Activated CD4-positive, CD25-positive, alpha-beta regulatory T cell treated with anti-CD3 and anti-CD28 coated beads, Interleukin-2, amount 50 U/mL, for 16 hours (primary cell): Measurements from ENCODE around the gene BMP6.

Experiments used
- DNase-seq: peaks from one replicate; pipeline ENCODE4 v3.0.0-alpha.2; 2020; ENCODE audit warnings: low read depth, low spot score

Gene BMP6

DNA sequence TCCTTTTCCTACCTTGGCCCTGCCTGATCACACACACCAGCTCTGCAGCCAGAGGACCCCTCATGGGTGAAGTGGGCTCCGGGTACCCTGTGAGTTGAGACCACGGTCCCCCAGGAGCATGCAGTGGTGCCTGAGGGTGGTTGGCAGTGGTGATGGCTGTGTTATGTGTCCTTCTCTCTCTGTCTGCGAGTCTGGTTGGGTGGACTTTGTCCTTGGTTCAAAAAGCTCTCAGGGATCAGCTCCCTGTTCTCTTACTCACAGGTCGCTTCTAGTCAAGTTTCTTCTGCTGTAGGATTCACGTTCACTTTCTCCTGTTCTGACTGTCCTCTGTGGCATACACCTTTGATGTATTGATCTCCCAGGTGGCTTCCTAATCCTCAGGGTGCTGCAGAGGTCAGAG, 100.1 kb downstream of the BMP6 start:
- no peak for DNase-seq

GRCh38 chr6:7827142-7827541, 101.2 kb downstream of the BMP6 start:
- DNase-seq, result no peak

DNA sequence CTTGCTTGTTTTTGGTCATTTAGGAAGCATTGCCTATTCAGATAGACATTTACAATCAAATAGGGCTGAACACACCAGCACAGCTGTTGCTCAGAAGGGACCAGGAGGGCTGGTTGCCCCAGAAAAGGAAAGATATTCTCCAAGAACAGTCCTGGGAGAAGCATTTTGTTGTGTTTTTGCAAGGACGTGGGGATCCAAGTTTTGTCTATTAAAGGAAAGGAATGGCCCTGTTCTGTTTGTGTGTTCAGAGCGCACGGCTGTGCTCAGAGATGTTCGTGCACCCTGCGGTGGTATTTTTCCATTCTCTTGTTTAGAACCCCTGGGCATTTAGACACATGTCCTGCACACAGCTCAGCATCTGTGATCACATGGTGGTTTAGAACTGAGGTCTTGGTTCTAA, 102.2 kb downstream of the BMP6 start:
- DNase-seq, result no peak

DNA sequence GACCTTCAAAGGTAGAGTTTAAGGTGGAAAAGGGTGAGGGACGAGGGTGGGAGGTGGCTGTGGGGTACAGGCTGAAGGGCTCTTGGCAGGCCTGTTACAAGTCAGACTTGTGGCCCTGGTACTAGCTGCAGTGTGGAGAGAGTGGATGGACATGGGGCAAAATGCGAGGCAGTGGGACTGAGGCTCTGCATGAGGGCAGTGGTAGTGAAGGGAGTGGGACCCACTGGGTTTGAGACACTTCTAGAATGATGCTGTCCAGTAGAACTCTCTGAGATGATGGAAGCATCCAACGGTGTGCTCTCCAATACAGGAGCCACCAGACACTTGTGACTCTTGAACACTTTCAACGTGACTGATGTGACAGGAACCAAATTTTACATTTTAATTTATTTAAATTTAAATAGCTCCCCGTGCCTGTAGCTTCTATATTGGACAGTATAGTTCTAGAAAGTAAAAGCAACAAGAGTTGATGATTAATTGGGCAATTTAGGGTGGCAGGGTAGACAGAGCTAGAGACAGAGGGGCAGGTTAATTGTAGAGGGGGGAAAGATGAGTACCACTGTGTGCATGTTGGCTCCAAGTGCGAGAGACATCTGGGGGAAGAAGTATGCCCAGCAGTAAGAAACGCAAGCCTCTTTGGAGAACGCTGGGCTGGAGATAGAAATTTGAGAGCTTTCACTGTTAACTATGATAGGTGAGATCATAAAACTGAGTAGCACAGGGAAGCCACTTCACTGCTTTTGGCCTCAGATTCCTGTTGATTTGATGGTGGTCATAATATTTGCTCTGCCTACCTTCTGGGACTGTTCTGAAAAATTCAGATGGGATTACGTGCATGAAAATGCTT, 107.2 kb downstream of the BMP6 start:
- DNase-seq, result no peak

GRCh38 chr6:7833751-7834070, 107.8 kb downstream of the BMP6 start:
- no peak for DNase-seq

- DNase-seq, result no peak
Measured at GRCh38 chr6:7836371-7837026, 110.6 kb downstream of the BMP6 start.

DNA sequence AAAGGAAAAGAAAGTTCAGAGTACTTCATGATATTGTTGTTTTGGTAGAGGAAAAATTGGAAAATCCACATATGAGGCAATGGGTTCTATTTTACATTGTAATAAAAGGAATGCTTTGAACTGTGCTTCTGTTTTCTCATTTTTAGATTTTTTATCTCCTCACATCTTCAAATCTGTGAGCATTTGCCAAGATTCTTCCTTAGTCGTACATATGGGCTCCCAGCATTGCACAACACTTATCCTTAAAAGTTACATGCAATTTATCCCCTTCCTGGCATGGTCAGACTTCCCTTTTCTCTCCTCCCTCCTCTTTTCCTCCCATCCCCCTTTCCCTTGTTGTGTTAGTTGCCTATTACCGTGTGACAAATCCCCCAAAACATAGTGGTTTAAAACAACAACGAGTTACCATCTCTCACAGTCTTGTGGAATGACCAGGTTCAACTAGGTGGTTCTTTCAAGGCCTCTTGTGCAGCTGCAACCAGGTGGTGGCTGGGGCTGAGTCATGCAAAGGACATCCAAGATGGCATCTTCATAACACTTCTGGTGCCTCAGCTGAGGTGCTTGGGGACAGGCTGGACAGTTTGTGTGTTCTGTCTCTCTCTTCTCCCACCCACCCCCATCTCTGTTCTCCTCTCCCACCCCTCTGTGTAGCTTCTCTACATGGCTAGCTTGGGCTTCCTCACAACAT, 116.0 kb downstream of the BMP6 start:
- no peak for DNase-seq

DNA sequence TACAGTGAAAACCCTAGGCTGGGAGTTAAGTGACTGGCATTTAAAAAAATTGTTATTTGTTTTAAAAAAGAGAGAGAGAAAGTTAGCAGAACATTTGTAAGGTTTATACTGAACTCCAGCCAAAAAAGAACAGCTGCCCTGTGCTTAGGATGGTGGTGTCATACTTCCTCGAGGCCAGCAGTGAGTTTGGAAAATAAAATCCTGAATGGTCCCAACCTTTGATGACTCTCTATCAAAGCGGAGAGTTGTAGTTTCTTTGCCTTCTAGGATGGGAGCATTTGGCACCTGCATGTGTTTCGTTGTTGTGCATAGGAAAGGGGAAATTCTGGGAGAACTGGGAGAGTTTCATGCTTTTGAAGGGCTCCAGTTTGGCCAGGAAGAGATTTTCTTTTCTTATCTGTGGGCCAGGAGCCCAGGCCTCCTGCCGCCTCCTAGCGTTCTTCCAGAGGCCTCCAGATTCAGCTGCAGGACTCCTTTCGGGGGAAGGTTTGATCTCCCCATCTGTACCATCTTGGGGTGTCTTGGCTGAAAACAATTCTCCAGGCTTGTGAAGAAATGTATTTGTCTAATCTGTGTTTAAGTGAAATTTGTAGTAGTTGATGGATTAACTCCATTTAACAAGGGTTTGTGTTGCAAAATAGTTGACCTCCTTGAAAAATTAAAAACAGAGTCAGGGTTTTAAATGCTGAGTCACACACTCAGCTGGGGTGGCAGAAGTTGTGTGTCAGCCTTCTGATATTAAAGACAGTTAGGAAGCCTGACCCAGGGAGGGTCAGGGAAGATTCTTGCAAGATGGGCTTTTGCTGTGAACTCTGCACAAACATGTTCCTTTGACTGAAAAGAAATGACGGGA, 121.3 kb downstream of the BMP6 start:
- DNase-seq, result no peak

DNA sequence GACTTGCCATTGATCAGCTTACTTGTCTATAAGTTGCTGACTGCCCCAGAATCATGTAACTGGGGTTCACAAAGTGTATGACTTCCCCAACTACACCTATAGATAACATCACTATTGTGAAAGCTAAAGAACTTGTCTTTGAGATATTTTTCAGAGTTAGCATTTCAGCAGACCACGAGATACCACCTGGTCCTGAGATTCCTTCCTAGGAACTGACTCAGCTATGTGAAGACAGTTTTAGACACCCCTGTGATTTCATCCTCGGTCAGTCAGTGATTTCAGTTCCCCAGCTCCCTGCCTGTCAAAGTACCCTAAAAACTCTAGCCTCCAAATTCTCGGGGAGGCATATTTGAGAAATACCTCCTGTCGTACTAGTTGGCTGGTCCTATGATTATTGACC, 122.3 kb downstream of the BMP6 start:
- no peak for DNase-seq

DNA sequence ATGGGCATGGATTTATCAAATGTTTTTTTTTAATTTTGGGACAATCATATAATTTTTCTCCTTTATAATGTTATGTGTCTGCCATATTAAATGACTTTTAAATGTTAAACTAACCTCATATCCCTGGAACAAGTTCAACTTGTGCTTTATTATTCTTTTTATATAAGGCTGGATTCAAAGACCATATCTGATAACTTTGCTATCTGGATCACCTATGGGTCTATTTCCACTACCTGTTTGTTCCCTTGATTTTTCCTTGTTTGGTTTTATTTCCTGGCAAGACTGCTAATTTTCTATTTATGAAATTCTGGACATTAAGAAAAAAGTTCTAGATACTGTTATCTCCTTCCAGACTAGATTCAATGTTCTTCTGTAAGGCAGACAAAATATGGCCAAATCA, 125.9 kb downstream of the BMP6 start:
- DNase-seq, result no peak

GRCh38 chr6:7859591-7859990, 133.7 kb downstream of the BMP6 start:
- DNase-seq, result no peak

GRCh38 chr6:7865781-7866180, 139.9 kb downstream of the BMP6 start:
- no peak for DNase-seq

DNA sequence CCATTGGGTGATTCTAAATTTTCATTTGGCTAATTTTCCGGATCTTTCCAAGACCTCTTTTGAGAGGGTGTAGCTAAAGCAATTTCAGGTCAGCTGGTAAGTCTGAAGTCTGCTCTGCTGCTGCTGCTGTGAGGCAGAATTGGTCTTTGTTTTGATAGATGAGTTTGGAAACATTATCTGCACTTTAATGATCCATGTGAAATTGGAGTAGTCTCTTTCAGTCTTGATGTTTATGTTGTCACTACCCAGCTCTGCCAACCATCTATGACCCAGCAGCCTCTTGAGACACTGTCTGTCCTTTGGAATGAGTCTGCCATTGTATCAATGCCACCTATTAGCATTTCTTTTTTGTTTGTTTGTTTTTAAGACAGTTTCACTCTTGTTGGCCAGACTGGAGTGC, 140.6 kb downstream of the BMP6 start:
- DNase-seq, result no peak

DNA sequence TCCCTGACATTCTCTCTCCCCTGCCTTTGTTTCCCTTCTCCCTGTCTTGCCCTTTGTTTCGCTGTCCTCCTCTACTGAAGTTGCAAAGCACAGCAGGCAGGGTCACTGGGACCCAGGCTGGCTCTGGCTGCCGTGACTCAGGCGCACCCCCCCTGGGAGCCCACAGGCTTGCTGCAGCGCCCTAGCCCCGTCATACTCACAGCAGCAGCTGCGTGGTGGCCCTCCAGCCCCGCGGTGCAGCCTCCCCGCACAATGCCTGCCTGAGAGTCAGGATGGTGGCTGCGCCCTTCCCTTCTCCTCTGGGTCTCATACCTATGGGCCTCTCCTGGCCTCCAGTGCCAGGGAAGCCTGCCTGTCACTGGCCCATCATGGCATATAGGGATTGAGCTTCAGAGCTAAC, 143.0 kb downstream of the BMP6 start:
- no peak for DNase-seq

DNA sequence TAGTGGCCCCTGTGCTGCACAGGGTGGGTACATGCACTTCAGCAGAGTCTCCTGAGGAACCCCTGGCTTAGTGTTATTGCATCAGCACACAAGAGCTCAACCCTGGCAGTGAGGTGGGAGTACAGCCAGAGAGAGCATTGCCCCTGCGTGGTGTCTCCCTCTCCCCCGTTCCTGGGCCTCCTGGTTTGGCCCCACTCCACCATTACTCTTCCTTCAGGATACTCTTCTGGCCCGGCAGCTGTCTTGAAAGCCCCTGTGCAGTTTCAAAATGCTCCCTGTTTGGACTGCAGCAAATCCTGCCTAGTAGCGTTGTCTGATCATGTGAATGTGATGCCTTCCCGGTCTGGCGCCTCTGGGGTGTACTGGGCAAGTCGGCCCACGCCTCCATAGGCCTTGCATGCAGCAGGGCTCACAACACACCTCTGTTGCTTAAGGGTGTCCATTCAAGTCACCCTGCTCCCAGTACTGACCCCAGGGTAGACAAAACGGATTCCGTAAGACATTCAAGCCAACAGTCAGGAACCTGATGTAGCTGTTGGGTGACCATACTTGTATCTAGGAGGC, 152.6 kb downstream of the BMP6 start:
- no peak for DNase-seq

GRCh38 chr6:7879043-7879442, 153.1 kb downstream of the BMP6 start:
- no peak for DNase-seq

GRCh38 chr6:7879579-7879978, 153.7 kb downstream of the BMP6 start:
- DNase-seq, result no peak

DNA sequence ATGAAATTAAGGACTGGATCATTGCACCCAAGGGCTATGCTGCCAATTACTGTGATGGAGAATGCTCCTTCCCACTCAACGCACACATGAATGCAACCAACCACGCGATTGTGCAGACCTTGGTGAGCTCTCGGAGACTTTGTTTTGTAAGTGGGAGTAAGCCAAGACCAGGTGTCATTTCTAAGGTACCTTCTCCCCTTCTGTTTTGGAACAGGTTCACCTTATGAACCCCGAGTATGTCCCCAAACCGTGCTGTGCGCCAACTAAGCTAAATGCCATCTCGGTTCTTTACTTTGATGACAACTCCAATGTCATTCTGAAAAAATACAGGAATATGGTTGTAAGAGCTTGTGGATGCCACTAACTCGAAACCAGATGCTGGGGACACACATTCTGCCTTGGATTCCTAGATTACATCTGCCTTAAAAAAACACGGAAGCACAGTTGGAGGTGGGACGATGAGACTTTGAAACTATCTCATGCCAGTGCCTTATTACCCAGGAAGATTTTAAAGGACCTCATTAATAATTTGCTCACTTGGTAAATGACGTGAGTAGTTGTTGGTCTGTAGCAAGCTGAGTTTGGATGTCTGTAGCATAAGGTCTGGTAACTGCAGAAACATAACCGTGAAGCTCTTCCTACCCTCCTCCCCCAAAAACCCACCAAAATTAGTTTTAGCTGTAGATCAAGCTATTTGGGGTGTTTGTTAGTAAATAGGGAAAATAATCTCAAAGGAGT, 154.2 kb downstream of the BMP6 start:
- DNase-seq, result no peak

GRCh38 chr6:7880718-7881107, 154.8 kb downstream of the BMP6 start:
- DNase-seq, result no peak

- no peak for DNase-seq
Measured at GRCh38 chr6:7881765-7882500, 156.0 kb downstream of the BMP6 start.
